ENCODE results near the gene CCS.
"Not testable (repeated sequence)": the region's sequence is repeated elsewhere in the genome, so short reads cannot be mapped to it uniquely, and the experiment has no call there.

DNA sequence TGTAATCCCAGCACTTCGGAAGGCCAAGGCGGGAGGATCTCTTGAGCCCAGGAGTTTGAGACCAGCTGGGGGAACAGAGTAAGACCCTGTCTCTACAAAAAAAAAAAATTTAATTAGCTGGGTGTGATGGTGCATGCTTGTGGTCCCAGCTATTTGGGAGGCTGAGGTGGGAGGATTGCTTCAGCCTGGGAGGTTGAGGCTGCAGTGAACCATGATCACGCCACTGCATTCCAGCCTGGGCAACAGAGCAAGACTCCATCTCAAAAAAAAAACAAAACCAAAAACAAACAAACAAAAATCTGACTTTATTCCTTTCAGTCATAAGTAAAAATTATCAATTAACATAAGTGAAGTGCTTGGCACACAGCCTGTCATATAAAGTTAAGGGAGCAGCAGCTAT is 13.6 kb downstream of the CCS start:
- TF ChIP-seq, protein P1, sequence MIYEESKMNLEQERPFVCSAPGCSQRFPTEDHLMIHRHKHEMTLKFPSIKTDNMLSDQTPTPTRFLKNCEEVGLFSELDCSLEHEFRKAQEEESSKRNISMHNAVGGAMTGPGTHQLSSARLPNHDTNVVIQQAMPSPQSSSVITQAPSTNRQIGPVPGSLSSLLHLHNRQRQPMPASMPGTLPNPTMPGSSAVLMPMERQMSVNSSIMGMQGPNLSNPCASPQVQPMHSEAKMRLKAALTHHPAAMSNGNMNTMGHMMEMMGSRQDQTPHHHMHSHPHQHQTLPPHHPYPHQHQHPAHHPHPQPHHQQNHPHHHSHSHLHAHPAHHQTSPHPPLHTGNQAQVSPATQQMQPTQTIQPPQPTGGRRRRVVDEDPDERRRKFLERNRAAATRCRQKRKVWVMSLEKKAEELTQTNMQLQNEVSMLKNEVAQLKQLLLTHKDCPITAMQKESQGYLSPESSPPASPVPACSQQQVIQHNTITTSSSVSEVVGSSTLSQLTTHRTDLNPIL (CRISPR knock-in tag; IDR thresholded peaks at IDR 0.05; ENCODE audit: low read depth): not testable (repeated sequence)
- TF ChIP-seq ISL1 (CRISPR knock-in tag; IDR thresholded peaks at IDR 0.05): not testable (repeated sequence)

All from SK-N-SH treated with all-trans-retinoic acid at 6 μM for 48 hours (cell line).